NCI-H1092 treated with DMSO at 0.1 percent for 48 hours (cell line): ENCODE measurements around the gene SERPIND1.
"Not testable (repeated sequence)": the region's sequence is repeated elsewhere in the genome, so short reads cannot be mapped to it uniquely, and the experiment has no call there.

ENCODE experiments used
- DNase-seq: peaks from one replicate; lab custom pipeline; 2025; lab: John Stamatoyannopoulos, UW

The SERPIND1 gene

GRCh38 chr22:20773793-20774212, at the start of gene SERPIND1:
SERPIND1 (plus strand) TSS chr22:20774113; CDS start chr22:20779313, 5,200 bp downstream.
- no peak for DNase-seq

DNA sequence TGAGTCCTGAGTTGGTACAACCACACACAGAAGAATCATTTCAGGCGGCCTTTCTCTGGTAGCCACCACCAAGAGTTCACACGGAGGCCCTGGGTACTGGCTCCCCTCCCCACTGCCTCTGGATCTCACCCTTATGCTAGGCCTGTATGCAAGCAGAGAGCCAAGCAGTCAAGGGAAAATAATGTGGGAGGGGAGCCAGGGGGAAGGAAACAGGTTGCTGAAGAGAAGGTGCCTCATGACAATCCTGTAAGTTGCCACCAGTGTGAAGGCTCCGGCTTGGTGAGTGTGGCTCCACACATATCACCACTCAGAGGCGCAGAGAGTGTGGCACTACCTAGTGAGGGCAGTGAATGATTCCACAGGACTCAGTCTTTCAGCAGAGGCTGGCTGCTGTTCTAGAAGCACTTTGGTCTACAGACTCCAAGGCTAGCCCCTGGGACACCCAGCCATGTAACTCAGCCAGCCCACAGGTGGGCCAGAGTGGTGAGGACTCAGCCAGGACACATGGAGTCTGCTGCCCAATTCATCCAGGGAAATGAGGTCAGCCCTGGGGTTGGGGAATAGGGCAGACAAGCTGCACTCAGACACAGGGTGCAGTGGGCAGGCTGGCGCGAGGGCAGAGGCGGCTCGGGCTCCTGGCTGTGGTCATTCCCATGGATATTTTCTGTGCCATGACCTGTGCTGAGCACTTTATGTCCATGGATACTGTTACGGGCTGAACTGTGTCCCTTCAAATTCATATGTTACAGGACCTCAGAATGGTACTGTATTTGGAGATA, 49.0 kb upstream of the SERPIND1 start:
- DNase-seq: no peak

- no peak for DNase-seq
Observed at GRCh38 chr22:20725987-20726558, 47.8 kb upstream of the SERPIND1 start.

- DNase-seq: no peak
Observed at GRCh38 chr22:20727118-20728015, 46.5 kb upstream of the SERPIND1 start.

GRCh38 chr22:20728523-20729190, 45.3 kb upstream of the SERPIND1 start:
- no peak for DNase-seq

GRCh38 chr22:20729194-20729593, 44.7 kb upstream of the SERPIND1 start:
- DNase-seq: no peak

DNA sequence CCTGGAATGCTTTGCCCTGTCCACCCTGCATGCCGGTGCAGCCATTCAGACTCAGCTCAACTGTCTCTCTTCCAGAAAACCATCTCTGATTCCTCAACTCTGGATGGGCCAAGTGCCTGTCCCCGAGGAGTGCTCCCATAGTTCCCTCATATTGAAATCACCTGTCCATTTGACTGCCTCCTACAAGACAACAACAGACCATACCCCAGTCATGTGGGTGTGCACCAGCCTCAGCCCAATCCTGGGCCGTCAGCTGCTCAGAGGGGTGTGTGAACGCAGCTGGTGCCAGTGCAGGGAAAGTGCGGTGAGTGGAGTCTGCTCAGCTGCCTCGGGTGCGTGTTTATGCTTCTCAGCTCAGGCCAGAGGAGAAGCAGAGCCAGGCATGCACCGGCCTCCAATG, 41.5 kb upstream of the SERPIND1 start:
- not testable (repeated sequence) for DNase-seq

- not testable (repeated sequence) for DNase-seq
Observed at GRCh38 chr22:20735356-20736162, 38.4 kb upstream of the SERPIND1 start.

DNA sequence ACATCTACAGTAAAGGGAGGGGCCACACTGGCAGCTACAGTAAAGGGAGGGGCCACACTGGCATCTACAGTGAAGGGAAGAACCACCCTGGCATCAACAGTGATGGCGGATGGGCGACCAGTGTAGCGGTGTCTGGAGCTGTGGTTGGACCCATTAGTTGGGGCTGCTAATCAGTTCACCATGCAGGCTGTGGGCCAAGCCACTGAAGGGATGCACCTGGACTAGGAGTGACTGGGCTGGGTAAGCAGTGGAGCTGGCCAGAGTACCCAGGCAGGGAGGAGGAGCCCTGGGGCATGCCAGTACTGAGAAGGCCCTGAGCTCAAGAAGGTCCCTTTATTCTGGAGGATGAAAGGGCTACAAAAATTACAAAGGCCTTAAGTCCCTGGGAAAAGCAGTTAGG, 37.0 kb upstream of the SERPIND1 start:
- not testable (repeated sequence) for DNase-seq

- no peak for DNase-seq
Observed at GRCh38 chr22:20738394-20739089, 35.4 kb upstream of the SERPIND1 start.

GRCh38 chr22:20740222-20740951, 33.5 kb upstream of the SERPIND1 start:
- no peak for DNase-seq

DNA sequence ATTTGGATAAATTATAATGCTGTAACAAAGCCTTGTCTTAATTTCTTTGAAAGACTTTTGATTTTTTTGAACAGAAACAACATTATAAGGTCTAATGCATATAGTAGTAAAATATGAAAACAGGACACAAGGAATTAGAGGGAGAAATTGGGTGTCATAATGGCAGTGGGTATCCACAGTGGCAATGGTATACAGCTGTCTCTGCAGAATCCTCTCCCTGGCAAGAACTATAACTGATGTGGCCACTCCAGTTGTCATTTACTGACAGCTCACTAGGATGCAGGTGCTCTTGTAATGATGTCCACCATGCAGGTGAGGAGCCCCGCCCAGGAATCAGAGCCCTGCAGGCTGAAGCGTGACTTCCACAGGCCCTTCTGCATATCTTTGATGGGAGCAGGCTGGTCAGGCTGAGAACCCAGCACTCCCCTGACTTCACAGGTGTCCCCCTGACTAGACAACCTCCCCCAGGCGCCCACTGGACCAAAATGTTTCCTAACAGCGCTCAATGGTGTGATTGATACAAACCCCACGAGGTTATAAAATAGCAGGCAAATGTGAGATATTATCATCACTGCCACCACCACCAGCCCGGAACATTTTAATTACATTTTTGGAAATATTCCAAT, 32.8 kb upstream of the SERPIND1 start:
- no peak for DNase-seq

- peak; percentile 66 for DNase-seq
Observed at GRCh38 chr22:20741634-20742581, 32.0 kb upstream of the SERPIND1 start.

GRCh38 chr22:20742764-20743163, 31.1 kb upstream of the SERPIND1 start:
- no peak for DNase-seq

DNA sequence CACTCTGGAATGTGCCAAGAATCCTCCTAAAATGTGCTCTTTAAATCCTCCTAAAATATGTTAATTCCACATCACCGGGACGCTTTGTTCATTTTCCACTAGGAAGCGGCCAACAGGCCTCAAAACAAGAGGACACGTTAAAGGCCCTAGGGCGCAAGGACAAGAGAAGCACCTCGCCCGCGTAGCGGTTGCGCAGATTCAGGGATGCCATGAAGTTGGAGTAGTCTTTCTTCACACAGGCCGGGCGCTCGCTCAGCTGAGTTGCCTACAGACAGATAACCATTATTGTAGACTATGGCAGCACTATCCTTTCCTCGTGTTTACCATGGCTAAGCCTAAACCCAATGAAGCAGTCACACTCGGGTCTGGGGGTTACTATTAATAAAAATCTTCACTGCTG, 29.5 kb upstream of the SERPIND1 start:
- no peak for DNase-seq

DNA sequence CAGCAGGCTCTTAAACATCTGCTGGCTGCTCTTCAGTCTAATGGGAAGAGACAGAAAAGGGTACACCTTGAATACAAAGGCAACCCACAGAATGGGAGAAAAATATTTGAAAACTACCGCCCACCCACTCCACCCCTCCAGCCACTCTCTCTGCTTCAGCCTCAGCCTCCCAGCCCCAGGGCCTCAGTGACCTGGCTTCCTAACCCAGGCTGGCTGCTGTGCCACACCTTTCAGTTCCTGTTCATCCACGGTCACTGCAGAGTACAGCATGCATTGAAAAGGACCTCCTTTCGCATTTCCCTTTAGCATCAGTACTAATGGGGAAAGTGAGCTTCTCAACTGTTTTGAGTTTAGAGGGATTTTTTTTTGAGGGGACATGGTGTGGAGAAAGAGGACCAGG, 28.8 kb upstream of the SERPIND1 start:
- no peak for DNase-seq

- no peak for DNase-seq
Observed at GRCh38 chr22:20746431-20747189, 27.3 kb upstream of the SERPIND1 start.
